ENCODE data around the gene HUWE1. TPM values are rescaled to one million over a fixed set of nuclear protein-coding genes. Genes with fewer than 3 reads are reported as not detected.
"Not testable (repeated sequence)": the region's sequence is repeated elsewhere in the genome, so short reads cannot be mapped to it uniquely, and the experiment has no call there.

HUWE1 gene
- polyA plus RNA-seq, 1 donor (not counting 4 experiments of a cell fraction or from before 2014, with no cell fraction given), result 53.6 TPM

DNA sequence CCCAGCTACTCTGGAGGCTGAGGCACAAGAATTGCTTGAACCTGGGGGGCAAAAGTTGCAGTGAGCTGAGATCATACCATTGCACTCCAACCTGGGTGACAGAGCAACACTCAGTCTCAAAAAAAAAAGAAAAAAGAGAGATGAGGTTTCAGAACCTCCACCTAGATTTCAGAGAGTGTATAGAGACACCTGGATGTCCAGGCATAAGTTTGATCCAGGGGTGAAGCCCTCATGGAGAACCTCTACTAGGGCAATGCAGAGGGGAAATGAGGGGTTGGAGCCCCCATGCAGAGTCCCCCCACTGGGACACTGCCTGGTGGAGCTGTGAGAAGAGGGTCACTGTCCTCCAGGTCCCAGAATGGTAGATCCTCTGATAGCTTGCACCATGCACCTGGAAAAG lies 159.5 kb downstream of the HUWE1 start:
- Histone ChIP-seq H3K27me3 (ENCODE audit: control insufficient read depth, extremely low read depth, insufficient read depth, low read length) (no peaks in the 10 kb centered on the region), H2AFZ (ENCODE audit: control insufficient read depth, low read length) (no peak overlapping the region), H3K27ac (ENCODE audit: control insufficient read depth, insufficient read depth, low read length) (no peak overlapping the region), H3K9ac (ENCODE audit: control insufficient read depth, extremely low read depth, insufficient read depth, low read length) (no peak overlapping the region), H3K79me2 (ENCODE audit: control insufficient read depth, insufficient read depth, low read length) (no peaks in the 10 kb centered on the region), H3K4me2 (ENCODE audit: control insufficient read depth, extremely low read depth, insufficient read depth, low read depth, low read length) (no peak overlapping the region), H3K36me3 (ENCODE audit: control insufficient read depth in 2 of 2, extremely low read depth in 1 of 2, insufficient read depth in 2 of 2, low read length in 2 of 2) (no peaks in the 10 kb centered on the region), H3K4me1 (ENCODE audit: control insufficient read depth, extremely low read depth, insufficient read depth, low read length) (no peaks in the 10 kb centered on the region), H3K9me1 (ENCODE audit: control insufficient read depth, extremely low read depth, insufficient read depth, low read length) (no peaks in the 10 kb centered on the region), H4K20me1 (ENCODE audit: control insufficient read depth, extremely low read depth, insufficient read depth, low read length) (no peaks in the 10 kb centered on the region), H3K9me3 (ENCODE audit: control insufficient read depth, low read depth, low read length) (peaks cover 2% of the 10 kb centered on the region), H3K4me3 (ENCODE audit: control insufficient read depth in 2 of 3, extremely low read depth in 1 of 3, insufficient read depth in 2 of 3, low read depth in 1 of 3, low read length in 3 of 3) (no peak overlapping the region)
- TF ChIP-seq EZH2 (IDR thresholded peaks at IDR 0.05; ENCODE audit: low read length) (no peak), CTCF (optimal IDR thresholded peaks at IDR 0.05 in 1 of 3, IDR thresholded peaks at IDR 0.05 in 1 of 3, conservative IDR thresholded peaks at IDR 0.05 in 1 of 3; ENCODE audit: extremely low read depth in 1 of 3, insufficient read depth in 2 of 3, low read length in 3 of 3) (no peak)
- DNase-seq (ENCODE audit: low read depth, low spot score) (no peak), FAIRE-seq (no peak)
- dilution Hi-C loops (cut with MboI; ENCODE audit: extremely low pct_ligation_motif_present, low sequenced_read_pairs), result no loop called here

GRCh38 chrX:53511322-53511721 lies 175.2 kb downstream of the HUWE1 start:
- Histone ChIP-seq H3K9me3 (ENCODE audit: control insufficient read depth, low read depth, low read length) (no peaks in the 10 kb centered on the region), H3K27ac (ENCODE audit: control insufficient read depth, insufficient read depth, low read length) (no peak overlapping the region), H3K9me1 (ENCODE audit: control insufficient read depth, extremely low read depth, insufficient read depth, low read length) (no peaks in the 10 kb centered on the region), H3K4me1 (ENCODE audit: control insufficient read depth, extremely low read depth, insufficient read depth, low read length) (no peaks in the 10 kb centered on the region), H3K9ac (ENCODE audit: control insufficient read depth, extremely low read depth, insufficient read depth, low read length) (no peak overlapping the region), H3K79me2 (ENCODE audit: control insufficient read depth, insufficient read depth, low read length) (no peaks in the 10 kb centered on the region), H4K20me1 (ENCODE audit: control insufficient read depth, extremely low read depth, insufficient read depth, low read length) (no peaks in the 10 kb centered on the region), H3K27me3 (ENCODE audit: control insufficient read depth, extremely low read depth, insufficient read depth, low read length) (no peaks in the 10 kb centered on the region), H2AFZ (ENCODE audit: control insufficient read depth, low read length) (no peak overlapping the region), H3K36me3 (ENCODE audit: control insufficient read depth in 2 of 2, extremely low read depth in 1 of 2, insufficient read depth in 2 of 2, low read length in 2 of 2) (no peaks in the 10 kb centered on the region), H3K4me2 (ENCODE audit: control insufficient read depth, extremely low read depth, insufficient read depth, low read depth, low read length) (no peak overlapping the region), H3K4me3 (ENCODE audit: control insufficient read depth in 2 of 3, extremely low read depth in 1 of 3, insufficient read depth in 2 of 3, low read depth in 1 of 3, low read length in 3 of 3) (no peak overlapping the region)
- no peak for FAIRE-seq
- TF ChIP-seq EZH2 (IDR thresholded peaks at IDR 0.05; ENCODE audit: low read length) (no peak), CTCF (optimal IDR thresholded peaks at IDR 0.05 in 1 of 3, IDR thresholded peaks at IDR 0.05 in 1 of 3, conservative IDR thresholded peaks at IDR 0.05 in 1 of 3; ENCODE audit: extremely low read depth in 1 of 3, insufficient read depth in 2 of 3, low read length in 3 of 3) (no peak)
- dilution Hi-C loops (cut with MboI; ENCODE audit: extremely low pct_ligation_motif_present, low sequenced_read_pairs), result no loop called here
- DNase-seq (ENCODE audit: low read depth, low spot score), result no peak

DNA sequence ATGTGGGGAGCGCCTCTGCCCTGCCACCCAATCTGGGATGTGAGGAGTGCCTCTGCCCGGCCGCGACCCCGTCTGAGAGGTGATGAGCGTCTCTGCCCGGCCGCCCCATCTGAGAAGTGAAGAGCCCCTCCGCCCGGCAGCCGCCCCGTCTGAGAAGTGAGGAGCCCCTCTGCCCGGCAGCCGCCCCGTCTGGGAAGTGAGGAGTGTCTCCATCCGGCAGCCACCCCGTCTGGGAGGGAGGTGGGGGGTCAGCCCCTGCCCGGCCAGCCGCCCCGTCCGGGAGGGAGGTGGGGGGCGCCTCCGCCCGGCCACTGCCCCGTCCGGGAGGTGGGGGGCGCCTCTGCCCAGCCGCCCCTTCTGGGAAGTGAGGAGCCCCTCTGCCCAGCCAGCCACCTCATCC lies 182.5 kb downstream of the HUWE1 start:
- dilution Hi-C loops (cut with MboI; ENCODE audit: extremely low pct_ligation_motif_present, low sequenced_read_pairs); H3K4me1 ChIP-seq (ENCODE audit: control insufficient read depth, extremely low read depth, insufficient read depth, low read length); DNase-seq (ENCODE audit: low read depth, low spot score); H3K4me2 ChIP-seq (ENCODE audit: control insufficient read depth, extremely low read depth, insufficient read depth, low read depth, low read length); H3K27ac ChIP-seq (ENCODE audit: control insufficient read depth, insufficient read depth, low read length); H3K9me3 ChIP-seq (ENCODE audit: control insufficient read depth, low read depth, low read length); H3K9me1 ChIP-seq (ENCODE audit: control insufficient read depth, extremely low read depth, insufficient read depth, low read length); FAIRE-seq; H2AFZ ChIP-seq (ENCODE audit: control insufficient read depth, low read length); H3K27me3 ChIP-seq (ENCODE audit: control insufficient read depth, extremely low read depth, insufficient read depth, low read length); H3K36me3 ChIP-seq (ENCODE audit: control insufficient read depth in 2 of 2, extremely low read depth in 1 of 2, insufficient read depth in 2 of 2, low read length in 2 of 2); H3K9ac ChIP-seq (ENCODE audit: control insufficient read depth, extremely low read depth, insufficient read depth, low read length); H4K20me1 ChIP-seq (ENCODE audit: control insufficient read depth, extremely low read depth, insufficient read depth, low read length); H3K79me2 ChIP-seq (ENCODE audit: control insufficient read depth, insufficient read depth, low read length); H3K4me3 ChIP-seq (ENCODE audit: control insufficient read depth in 2 of 3, extremely low read depth in 1 of 3, insufficient read depth in 2 of 3, low read depth in 1 of 3, low read length in 3 of 3): not testable (repeated sequence)
